Measurements from ENCODE around the gene MOAP1.
"Not testable (repeated sequence)": the region's sequence is repeated elsewhere in the genome, so short reads cannot be mapped to it uniquely, and the experiment has no call there.

DNA sequence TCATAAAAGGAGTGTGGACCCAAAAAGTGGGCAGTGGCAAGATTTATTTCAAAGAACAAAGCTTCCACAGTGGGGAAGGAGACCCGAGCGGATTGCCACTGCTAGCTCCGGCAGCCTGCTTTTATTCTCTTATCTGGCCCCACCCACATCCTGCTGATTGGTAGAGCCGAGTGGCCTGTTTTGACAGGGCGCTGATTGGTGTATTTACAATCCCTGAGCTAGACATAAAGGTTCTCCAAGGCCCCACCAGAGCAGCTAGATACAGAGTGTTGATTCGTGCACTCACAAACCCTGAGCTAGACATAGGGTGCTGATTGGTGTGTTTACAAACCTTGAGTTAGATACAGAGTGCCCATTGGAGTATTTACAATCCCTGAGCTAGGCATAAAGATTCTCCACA lies 15.1 kb downstream of the MOAP1 start:
- not testable (repeated sequence) for TF ChIP-seq YY1 (IDR thresholded peaks at IDR 0.05); RAD21 (IDR thresholded peaks at IDR 0.05); EGR1 (IDR thresholded peaks at IDR 0.05; ENCODE audit: low read depth in 2 of 2); CTCF (IDR thresholded peaks at IDR 0.05; ENCODE audit: low read depth, low read length, missing input control); ATF3 (IDR thresholded peaks at IDR 0.05); MAX (IDR thresholded peaks at IDR 0.05); HNF4G (IDR thresholded peaks at IDR 0.05); ZBTB33 (IDR thresholded peaks at IDR 0.05)
- TF ChIP-seq, protein P1, sequence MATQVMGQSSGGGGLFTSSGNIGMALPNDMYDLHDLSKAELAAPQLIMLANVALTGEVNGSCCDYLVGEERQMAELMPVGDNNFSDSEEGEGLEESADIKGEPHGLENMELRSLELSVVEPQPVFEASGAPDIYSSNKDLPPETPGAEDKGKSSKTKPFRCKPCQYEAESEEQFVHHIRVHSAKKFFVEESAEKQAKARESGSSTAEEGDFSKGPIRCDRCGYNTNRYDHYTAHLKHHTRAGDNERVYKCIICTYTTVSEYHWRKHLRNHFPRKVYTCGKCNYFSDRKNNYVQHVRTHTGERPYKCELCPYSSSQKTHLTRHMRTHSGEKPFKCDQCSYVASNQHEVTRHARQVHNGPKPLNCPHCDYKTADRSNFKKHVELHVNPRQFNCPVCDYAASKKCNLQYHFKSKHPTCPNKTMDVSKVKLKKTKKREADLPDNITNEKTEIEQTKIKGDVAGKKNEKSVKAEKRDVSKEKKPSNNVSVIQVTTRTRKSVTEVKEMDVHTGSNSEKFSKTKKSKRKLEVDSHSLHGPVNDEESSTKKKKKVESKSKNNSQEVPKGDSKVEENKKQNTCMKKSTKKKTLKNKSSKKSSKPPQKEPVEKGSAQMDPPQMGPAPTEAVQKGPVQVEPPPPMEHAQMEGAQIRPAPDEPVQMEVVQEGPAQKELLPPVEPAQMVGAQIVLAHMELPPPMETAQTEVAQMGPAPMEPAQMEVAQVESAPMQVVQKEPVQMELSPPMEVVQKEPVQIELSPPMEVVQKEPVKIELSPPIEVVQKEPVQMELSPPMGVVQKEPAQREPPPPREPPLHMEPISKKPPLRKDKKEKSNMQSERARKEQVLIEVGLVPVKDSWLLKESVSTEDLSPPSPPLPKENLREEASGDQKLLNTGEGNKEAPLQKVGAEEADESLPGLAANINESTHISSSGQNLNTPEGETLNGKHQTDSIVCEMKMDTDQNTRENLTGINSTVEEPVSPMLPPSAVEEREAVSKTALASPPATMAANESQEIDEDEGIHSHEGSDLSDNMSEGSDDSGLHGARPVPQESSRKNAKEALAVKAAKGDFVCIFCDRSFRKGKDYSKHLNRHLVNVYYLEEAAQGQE (IDR thresholded peaks at IDR 0.05), result not testable (repeated sequence)

All from liver (tissue), 3 donors.